ENCODE results near the gene MT4.

GRCh38 chr16:56547120-56547948 is 17.5 kb upstream of the MT4 start:
- TF ChIP-seq CTCF (IDR thresholded peaks at IDR 0.05) (no peak), EP300 (IDR thresholded peaks at IDR 0.05) (no peak)

Measured in stomach (tissue), 4 donors.